A673 (cell line): ENCODE results near the gene PARN. TPM values are rescaled to one million over a fixed set of nuclear protein-coding genes. Genes with fewer than 3 reads are reported as not detected.

Experiments
- BruUV-seq: library from RNA; stranded (reverse); fragments of 400-500 nt; replicated peaks from 2 replicates; lab custom pipeline; 2021; lab: Mats Ljungman, UMichigan
- CTCF ChIA-PET: fragments of 300-600 bp; sonication (Branson Sonifier 250); formaldehyde crosslinking; loops from one replicate; lab custom pipeline; 2022; ENCODE audit warnings: antibody characterized with exemption; lab: Charles Lee
- POLR2A ChIA-PET: fragments of 300-600 bp; sonication (Branson Sonifier 250); formaldehyde crosslinking; loops from one replicate; lab custom pipeline; 2022; ENCODE audit warnings: antibody characterized with exemption; ENCODE audit not compliant: low non-redundant PET; lab: Charles Lee
- DNase-seq: peaks from one replicate; pipeline ENCODE4 v3.0.0-alpha.2; 2015; ENCODE audit warnings: low spot score
- H3K27ac ChIP-seq: fragments of 200-600 bp; sonication (generic); 2 replicates; pipeline ENCODE4 v1.5.1; 2016; ENCODE audit warnings: mixed run types, low read depth, mild to moderate bottlenecking, mixed read lengths, antibody characterized with exemption, low read length; ENCODE audit not compliant: poor library complexity, severe bottlenecking
- H3K27me3 ChIP-seq: fragments of 200-600 bp; sonication (generic); replicated peaks from 2 replicates; pipeline ENCODE4 v1.6.1; 2017; ENCODE audit warnings: mixed run types, low read depth, mild to moderate bottlenecking, mixed read lengths, antibody characterized with exemption, low read length; ENCODE audit not compliant: insufficient read depth, poor library complexity
- H3K36me3 ChIP-seq: fragments of 200-600 bp; sonication (generic); 2 replicates; pipeline ENCODE4 v1.6.1; 2016; ENCODE audit warnings: mixed run types, mild to moderate bottlenecking, mixed read lengths, antibody characterized with exemption, low read length; ENCODE audit not compliant: insufficient read depth, poor library complexity, severe bottlenecking
- H3K4me1 ChIP-seq: fragments of 200-600 bp; sonication (generic); 2 replicates; pipeline ENCODE4 v1.6.1; 2017; ENCODE audit warnings: mixed run types, mild to moderate bottlenecking, mixed read lengths, antibody characterized with exemption, low read length; ENCODE audit not compliant: insufficient read depth, poor library complexity, severe bottlenecking
- H3K4me3 ChIP-seq: fragments of 200-600 bp; sonication (generic); 2 replicates; pipeline ENCODE4 v1.5.1; 2016; ENCODE audit warnings: low read depth, mixed run types, mild to moderate bottlenecking, mixed read lengths, low read length; ENCODE audit not compliant: poor library complexity, severe bottlenecking
- H3K9me3 ChIP-seq: fragments of 200-600 bp; sonication (generic); 2 replicates; pipeline ENCODE4 v1.6.1; 2016; ENCODE audit warnings: mixed run types, low read depth, mild to moderate bottlenecking, mixed read lengths, antibody characterized with exemption, low read length; ENCODE audit not compliant: poor library complexity, severe bottlenecking
- EZH2 ChIP-seq: fragments of 200-600 bp; sonication (generic); IDR thresholded peaks from 2 replicates; pipeline ENCODE4 v1.6.1; 2017; ENCODE audit warnings: borderline replicate concordance, low read depth, mild to moderate bottlenecking, mixed read lengths, antibody characterized with exemption, low read length; ENCODE audit not compliant: poor library complexity, severe bottlenecking
- intact Hi-C: fragments of 100-400 bp; cut with micrococcal nuclease; formaldehyde crosslinking; loops from one replicate; pipeline ENCODE4 v1.10.0; 2022; ENCODE audit not compliant: unreplicated experiment
- total RNA-seq: library from RNA; stranded (reverse); gene quantifications from 2 replicates; pipeline ENCODE4 v1.2.3, GENCODE V29; 2021
- TF ChIP-seq, protein P1 (sequence below): fragments of 300-800, 200-600 bp; sonication (generic); conservative IDR thresholded peaks from 2 replicates; pipeline ENCODE4 v1.5.1; 2017; ENCODE audit warnings: low read depth, mild to moderate bottlenecking, antibody characterized with exemption, low read length, moderate library complexity, mixed read lengths

PARN gene
- total RNA-seq, 1 experiment from 2014 or later = 37.5 TPM

GRCh38 chr16:14531613-14532012, 98.4 kb downstream of the PARN start:
- BruUV-seq = no TSS peak
- TF ChIP-seq, protein P1, sequence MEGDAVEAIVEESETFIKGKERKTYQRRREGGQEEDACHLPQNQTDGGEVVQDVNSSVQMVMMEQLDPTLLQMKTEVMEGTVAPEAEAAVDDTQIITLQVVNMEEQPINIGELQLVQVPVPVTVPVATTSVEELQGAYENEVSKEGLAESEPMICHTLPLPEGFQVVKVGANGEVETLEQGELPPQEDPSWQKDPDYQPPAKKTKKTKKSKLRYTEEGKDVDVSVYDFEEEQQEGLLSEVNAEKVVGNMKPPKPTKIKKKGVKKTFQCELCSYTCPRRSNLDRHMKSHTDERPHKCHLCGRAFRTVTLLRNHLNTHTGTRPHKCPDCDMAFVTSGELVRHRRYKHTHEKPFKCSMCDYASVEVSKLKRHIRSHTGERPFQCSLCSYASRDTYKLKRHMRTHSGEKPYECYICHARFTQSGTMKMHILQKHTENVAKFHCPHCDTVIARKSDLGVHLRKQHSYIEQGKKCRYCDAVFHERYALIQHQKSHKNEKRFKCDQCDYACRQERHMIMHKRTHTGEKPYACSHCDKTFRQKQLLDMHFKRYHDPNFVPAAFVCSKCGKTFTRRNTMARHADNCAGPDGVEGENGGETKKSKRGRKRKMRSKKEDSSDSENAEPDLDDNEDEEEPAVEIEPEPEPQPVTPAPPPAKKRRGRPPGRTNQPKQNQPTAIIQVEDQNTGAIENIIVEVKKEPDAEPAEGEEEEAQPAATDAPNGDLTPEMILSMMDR = no peak
- TF ChIP-seq EZH2 = no peak
- Histone ChIP-seq H3K4me1 (peaks cover 18% of the 10 kb centered on the region), H3K36me3 (no peaks in the 10 kb centered on the region), H3K27me3 (no peaks in the 10 kb centered on the region), H3K27ac (no peak overlapping the region), H3K4me3 (no peak overlapping the region), H3K9me3 (no peaks in the 10 kb centered on the region)
- CTCF ChIA-PET = no interaction called here
- POLR2A ChIA-PET = no interaction called here
- DNase-seq = no peak
- intact Hi-C loops = no loop called here

DNA sequence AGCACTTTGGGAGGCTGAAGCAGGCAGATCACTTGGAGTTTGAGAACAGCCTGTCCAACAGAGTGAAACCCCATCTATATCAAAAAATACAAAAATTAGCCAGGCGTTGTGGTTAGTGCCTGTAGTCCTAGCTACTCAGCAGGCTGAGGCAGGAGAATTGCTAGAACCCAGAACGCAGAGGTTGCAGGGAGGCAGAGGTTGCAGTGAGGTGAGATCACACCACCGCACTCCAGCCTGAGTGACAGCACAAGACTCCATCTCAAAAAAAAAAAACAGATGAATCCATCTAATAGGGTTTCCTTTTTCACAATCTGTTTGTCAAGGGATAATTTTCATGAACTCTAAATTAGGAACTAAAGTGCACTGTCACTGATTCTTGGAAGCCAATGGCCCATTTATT, 99.0 kb downstream of the PARN start:
- H3K4me3 ChIP-seq = no peak overlapping the region
- intact Hi-C loops = no loop called here
- BruUV-seq = no TSS peak
- no peak for TF ChIP-seq EZH2
- TF ChIP-seq, protein P1 = no peak
- ChIA-PET CTCF (no interaction called here), POLR2A (no interaction called here)
- no peaks in the 10 kb centered on the region for H3K9me3 ChIP-seq
- H3K27ac ChIP-seq = no peak overlapping the region
- no peak for DNase-seq
- no peaks in the 10 kb centered on the region for H3K27me3 ChIP-seq
- H3K36me3 ChIP-seq = no peaks in the 10 kb centered on the region
- peaks cover 18% of the 10 kb centered on the region for H3K4me1 ChIP-seq

DNA sequence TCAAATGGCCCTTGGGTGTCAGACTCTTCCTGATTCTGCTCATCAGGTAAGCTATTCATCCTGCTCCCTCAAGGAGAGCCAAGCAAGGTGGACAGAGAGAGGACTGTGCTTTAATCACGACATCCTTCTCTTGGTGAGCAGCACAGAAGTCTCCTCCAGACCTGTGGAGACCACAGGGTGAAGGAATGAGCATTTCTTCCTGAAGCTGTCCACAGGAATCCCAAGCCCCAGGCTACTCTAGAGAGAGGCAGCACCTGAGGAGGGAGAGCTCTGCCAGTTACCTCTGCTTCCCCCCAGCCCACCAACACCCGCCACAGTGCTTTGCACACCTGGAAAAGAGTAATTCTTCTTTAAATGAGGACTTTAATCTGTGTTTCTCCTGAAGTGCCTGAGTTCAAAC, 100.0 kb downstream of the PARN start:
- Histone ChIP-seq H3K27me3 (no peaks in the 10 kb centered on the region), H3K9me3 (no peaks in the 10 kb centered on the region), H3K4me3 (no peak overlapping the region), H3K36me3 (no peaks in the 10 kb centered on the region), H3K27ac (no peak overlapping the region), H3K4me1 (peaks cover 18% of the 10 kb centered on the region)
- BruUV-seq = no TSS peak
- POLR2A ChIA-PET = interaction anchor here (0.6 kb wide), 1 partner anchor 279 kb away, joined by 4 read pairs; no protein-coding TSS in a partner anchor
- TF ChIP-seq, protein P1 = no peak
- TF ChIP-seq EZH2 = no peak
- intact Hi-C loops = no loop called here
- no peak for DNase-seq
- CTCF ChIA-PET = interaction anchor here (1.8 kb wide), 1 partner anchor 281 kb away, joined by 7 read pairs; no protein-coding TSS in a partner anchor
